HepG2 (cell line): ENCODE results near the gene APLNR.

Experiments used
- EZH2 ChIP-seq: conservative IDR thresholded peaks from 2 replicates; pipeline ENCODE4 v1.6.1; 2012; ENCODE audit warnings: mild to moderate bottlenecking, low read depth, low read length, moderate library complexity
- GTF2F1 ChIP-seq: fragments of 150-350 bp; IDR thresholded peaks from 2 replicates; pipeline ENCODE4 v1.6.1; 2014; ENCODE audit warnings: low read length
- PITX1 ChIP-seq: sonication (generic); formaldehyde crosslinking; IDR thresholded peaks from 2 replicates; pipeline ENCODE4 v1.5.1; 2020; ENCODE audit warnings: mild to moderate bottlenecking, missing genetic modification reagents
- ZNF234 ChIP-seq: sonication (generic); formaldehyde crosslinking; conservative IDR thresholded peaks from 2 replicates; pipeline ENCODE4 v1.5.1; 2020; ENCODE audit warnings: mild to moderate bottlenecking, missing genetic modification reagents
- ZNF441 ChIP-seq: sonication (generic); formaldehyde crosslinking; IDR thresholded peaks from 2 replicates; pipeline ENCODE4 v1.7.0; 2021; ENCODE audit warnings: missing genetic modification reagents, borderline replicate concordance
- ZNF678 ChIP-seq: sonication (generic); formaldehyde crosslinking; IDR thresholded peaks from 2 replicates; pipeline ENCODE4 v1.4.0; 2020; ENCODE audit warnings: mild to moderate bottlenecking, missing genetic modification reagents
- TF ChIP-seq, protein P1 (sequence below): sonication (generic); formaldehyde crosslinking; IDR thresholded peaks from 2 replicates; pipeline ENCODE4 v1.5.0; 2020; ENCODE audit warnings: mild to moderate bottlenecking, missing genetic modification reagents, moderate library complexity
- TF ChIP-seq, protein P2 (sequence below): sonication (generic); formaldehyde crosslinking; IDR thresholded peaks from 2 replicates; pipeline ENCODE4 v1.4.0; 2020; ENCODE audit warnings: missing genetic modification reagents

DNA sequence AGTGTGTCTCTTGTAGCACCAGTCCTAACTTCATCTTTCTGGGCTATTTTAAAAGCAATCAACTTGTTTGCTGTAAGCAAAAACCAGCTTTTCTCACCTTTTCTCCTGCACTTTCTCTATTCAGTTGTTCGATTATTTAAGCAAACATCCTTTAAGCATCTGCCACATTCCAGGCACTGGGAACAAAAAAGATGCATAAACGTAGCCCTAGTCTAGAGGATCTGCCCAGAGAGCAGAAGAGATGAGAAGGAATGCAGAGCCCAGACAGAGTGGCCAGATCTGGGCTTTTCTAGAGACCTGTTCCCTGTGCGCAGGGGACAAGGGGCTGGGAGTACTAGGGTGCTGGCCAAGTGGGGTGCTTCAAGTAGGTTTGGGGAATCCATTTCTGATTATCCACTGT lies 8.4 kb downstream of the APLNR start:
- TF ChIP-seq, protein P1, sequence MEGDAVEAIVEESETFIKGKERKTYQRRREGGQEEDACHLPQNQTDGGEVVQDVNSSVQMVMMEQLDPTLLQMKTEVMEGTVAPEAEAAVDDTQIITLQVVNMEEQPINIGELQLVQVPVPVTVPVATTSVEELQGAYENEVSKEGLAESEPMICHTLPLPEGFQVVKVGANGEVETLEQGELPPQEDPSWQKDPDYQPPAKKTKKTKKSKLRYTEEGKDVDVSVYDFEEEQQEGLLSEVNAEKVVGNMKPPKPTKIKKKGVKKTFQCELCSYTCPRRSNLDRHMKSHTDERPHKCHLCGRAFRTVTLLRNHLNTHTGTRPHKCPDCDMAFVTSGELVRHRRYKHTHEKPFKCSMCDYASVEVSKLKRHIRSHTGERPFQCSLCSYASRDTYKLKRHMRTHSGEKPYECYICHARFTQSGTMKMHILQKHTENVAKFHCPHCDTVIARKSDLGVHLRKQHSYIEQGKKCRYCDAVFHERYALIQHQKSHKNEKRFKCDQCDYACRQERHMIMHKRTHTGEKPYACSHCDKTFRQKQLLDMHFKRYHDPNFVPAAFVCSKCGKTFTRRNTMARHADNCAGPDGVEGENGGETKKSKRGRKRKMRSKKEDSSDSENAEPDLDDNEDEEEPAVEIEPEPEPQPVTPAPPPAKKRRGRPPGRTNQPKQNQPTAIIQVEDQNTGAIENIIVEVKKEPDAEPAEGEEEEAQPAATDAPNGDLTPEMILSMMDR (CRISPR knock-in tag): no peak
- TF ChIP-seq PITX1 (CRISPR knock-in tag) (no peak), ZNF441 (no peak), ZNF234 (no peak), GTF2F1 (no peak), ZNF678 (CRISPR knock-in tag) (no peak), EZH2 (no peak)
- TF ChIP-seq, protein P2, sequence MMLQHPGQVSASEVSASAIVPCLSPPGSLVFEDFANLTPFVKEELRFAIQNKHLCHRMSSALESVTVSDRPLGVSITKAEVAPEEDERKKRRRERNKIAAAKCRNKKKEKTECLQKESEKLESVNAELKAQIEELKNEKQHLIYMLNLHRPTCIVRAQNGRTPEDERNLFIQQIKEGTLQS (CRISPR knock-in tag): no peak
